CD14-positive monocyte (primary cell): ENCODE data around the gene TMEM181. TPM values are rescaled to one million over a fixed set of nuclear protein-coding genes. Genes with fewer than 3 reads are reported as not detected.

ENCODE experiments used
- DNase-seq, 3 donors: peaks; one replicate each; pipeline ENCODE4 v3.0.0-alpha.2; 2011 to 2022
- H2AFZ ChIP-seq: 2 replicates; pipeline ENCODE4 v1.6.0; 2012; ENCODE audit warnings: mild to moderate bottlenecking, low read depth, low read length, inconsistent platforms; ENCODE audit not compliant: insufficient read depth, poor library complexity, severe bottlenecking
- H3K27ac ChIP-seq, 2 donors: 1 replicate in 1 of 2; 2 replicates in 1 of 2; pipeline ENCODE4 v1.5.1; 2012 to 2013; ENCODE audit warnings: low read length in 2 of 2, control low read depth in 1 of 2, inconsistent platforms in 1 of 2, low read depth in 1 of 2, mild to moderate bottlenecking in 1 of 2
- H3K27me3 ChIP-seq, 2 donors: one replicate each; pipeline versions ENCODE4 v1.6.0 to v1.6.1; 2011 to 2013; ENCODE audit warnings: low read length in 2 of 2; ENCODE audit not compliant: control insufficient read depth in 2 of 2, insufficient read depth in 2 of 2
- H3K36me3 ChIP-seq, 2 donors: replicated peaks in 1 of 2; 1 replicate in 1 of 2; 2 replicates in 1 of 2; pipeline versions ENCODE4 v1.5.1 to v1.6.1; 2012 to 2013; ENCODE audit warnings: low read length in 2 of 2, control low read depth in 1 of 2, inconsistent platforms in 1 of 2, mild to moderate bottlenecking in 1 of 2; ENCODE audit not compliant: insufficient read depth in 2 of 2, control insufficient read depth in 1 of 2
- H3K4me1 ChIP-seq, 2 donors: 1 replicate in 1 of 2; 2 replicates in 1 of 2; pipeline versions ENCODE4 v1.5.1 to v1.6.1; 2012 to 2013; ENCODE audit warnings: low read length in 2 of 2, control low read depth in 1 of 2, inconsistent platforms in 1 of 2, mild to moderate bottlenecking in 1 of 2, moderate library complexity in 1 of 2; ENCODE audit not compliant: insufficient read depth in 2 of 2, control insufficient read depth in 1 of 2
- H3K4me2 ChIP-seq: replicated peaks from 2 replicates; pipeline ENCODE3; 2012; ENCODE audit warnings: low read length, moderate library complexity, mild to moderate bottlenecking; ENCODE audit not compliant: poor library complexity, severe bottlenecking; ENCODE audit errors: extremely low read depth
- H3K4me3 ChIP-seq, 3 experiments: fragments of 200-600 bp in 1 of 3; sonication (generic) in 1 of 3; replicated peaks in 1 of 3; 1 replicate in 2 of 3; 2 replicates in 1 of 3; pipeline ENCODE4 v1.5.1; 2011 to 2013; ENCODE audit warnings: low read length in 3 of 3, mild to moderate bottlenecking in 3 of 3, control low read depth in 2 of 3, low read depth in 2 of 3, inconsistent platforms in 1 of 3, moderate library complexity in 1 of 3
- H3K79me2 ChIP-seq: 2 replicates; pipeline ENCODE4 v1.6.0; 2012; ENCODE audit warnings: mild to moderate bottlenecking, control low read depth, inconsistent platforms, low read length, moderate library complexity; ENCODE audit not compliant: insufficient read depth
- H3K9ac ChIP-seq: 2 replicates; pipeline ENCODE4 v1.6.0; 2017; ENCODE audit warnings: low read length, mild to moderate bottlenecking; ENCODE audit not compliant: insufficient read depth, poor library complexity, severe bottlenecking
- H3K9me3 ChIP-seq, 2 donors: replicated peaks in 1 of 2; 1 replicate in 1 of 2; 2 replicates in 1 of 2; pipeline versions ENCODE4 v1.5.1 to v1.6.1; 2012 to 2013; ENCODE audit warnings: low read length in 2 of 2, control low read depth in 1 of 2; ENCODE audit not compliant: control insufficient read depth in 1 of 2, insufficient read depth in 1 of 2
- H4K20me1 ChIP-seq: 2 replicates; pipeline ENCODE4 v1.6.0; 2012; ENCODE audit warnings: mild to moderate bottlenecking, low read length, control low read depth, moderate library complexity; ENCODE audit not compliant: insufficient read depth
- H3K27ac Mint-ChIP-seq, 7 donors: one replicate each; pipeline ENCODE4 v1.8.0; 2020; ENCODE audit warnings: mild to moderate bottlenecking in 7 of 7, mixed read lengths in 7 of 7, moderate library complexity in 6 of 7, inconsistent platforms in 2 of 7
- H3K27me3 Mint-ChIP-seq, 3 donors: one replicate each; pipeline ENCODE4 v1.8.0; 2021 to 2022; ENCODE audit warnings: low read depth in 3 of 3, mild to moderate bottlenecking in 3 of 3, mixed read lengths in 3 of 3, moderate library complexity in 3 of 3, inconsistent platforms in 1 of 3
- H3K36me3 Mint-ChIP-seq, 2 donors: one replicate each; pipeline ENCODE4 v1.8.0; 2020; ENCODE audit warnings: mixed read lengths in 2 of 2, inconsistent platforms in 1 of 2, mild to moderate bottlenecking in 1 of 2
- H3K4me1 Mint-ChIP-seq: one replicate; pipeline ENCODE4 v1.8.0; 2020; ENCODE audit warnings: mild to moderate bottlenecking, mixed read lengths
- H3K4me3 Mint-ChIP-seq, 2 donors: one replicate each; pipeline ENCODE4 v1.8.0; 2020; ENCODE audit warnings: mild to moderate bottlenecking in 2 of 2, mixed read lengths in 2 of 2, moderate library complexity in 1 of 2
- H3K9me3 Mint-ChIP-seq, 7 donors: one replicate each; pipeline ENCODE4 v1.8.0; 2020 to 2022; ENCODE audit warnings: mixed read lengths in 7 of 7, mild to moderate bottlenecking in 6 of 7, moderate library complexity in 6 of 7, inconsistent platforms in 2 of 7
- CTCF ChIP-seq: fragments of 200-600 bp; IDR thresholded peaks from one replicate; pipeline ENCODE4 v1.8.0; 2022; ENCODE audit warnings: antibody characterized with exemption, mild to moderate bottlenecking
- WGBS: methylation state at CpG from one replicate; pipeline ENCODE4 v1.1.5; 2013; ENCODE audit warnings: missing lambda C conversion rate; ENCODE audit not compliant: insufficient coverage; 5-methylcytosine and 5-hydroxymethylcytosine counted together
- intact Hi-C, 2 donors: fragments of 100-400 bp; cut with micrococcal nuclease; formaldehyde crosslinking; loops; one replicate each; pipeline versions ENCODE4 v1.15.0 to v1.15.1; 2023
- polyA plus RNA-seq, 3 donors: library from polyadenylated mRNA; depleted of rRNA in 1 of 3; unstranded in 2 of 3; stranded (reverse) in 1 of 3; fragments of 300-500 nt in 2 of 3; fragments of >200 nt in 1 of 3; fragmentation: Illumina TruSeq in 2 of 3; gene quantifications; 1 replicate in 2 of 3; 2 replicates in 1 of 3; pipeline ENCODE4 v1.2.3, GENCODE V29; 2012 to 2021

The TMEM181 gene
- polyA plus RNA-seq, 3 donors: 2.4 to 6.8 (median 2.6) TPM

- peaks cover 0 to 13% (median 6%) of the 10 kb centered on the region in 7 donors for H3K9me3 Mint-ChIP-seq
- peak overlapping the region in 1 of 2 donors; percentile 27 for H3K4me3 Mint-ChIP-seq
- WGBS: 40% methylated on average over 1 of the region's 6 CpGs
- no peak for DNase-seq
- H3K36me3 Mint-ChIP-seq: no peaks in the 10 kb centered on the region
- no peak overlapping the region for H3K4me2 ChIP-seq
- no peak overlapping the region for H3K27ac ChIP-seq
- no peak overlapping the region for H3K9ac ChIP-seq
- H3K79me2 ChIP-seq: no peaks in the 10 kb centered on the region
- TF ChIP-seq CTCF: no peak
- peaks cover 0 to 9% of the 10 kb centered on the region in 2 donors for H3K27me3 ChIP-seq
- no peak overlapping the region for H2AFZ ChIP-seq
- intact Hi-C loops: no loop called here
- H3K27ac Mint-ChIP-seq: no peak overlapping the region
- no peaks in the 10 kb centered on the region for H3K4me1 ChIP-seq
- peaks cover 18 to 48% (median 19%) of the 10 kb centered on the region in 3 donors for H3K27me3 Mint-ChIP-seq
- no peaks in the 10 kb centered on the region for H4K20me1 ChIP-seq
- H3K4me1 Mint-ChIP-seq: no peaks in the 10 kb centered on the region
- no peaks in the 10 kb centered on the region for H3K36me3 ChIP-seq
- H3K4me3 ChIP-seq: no peak overlapping the region
- H3K9me3 ChIP-seq: no peaks in the 10 kb centered on the region
These were observed 31.1 kb upstream of the TMEM181 start for GRCh38 chr6:158528826-158529225.

GRCh38 chr6:158529629-158530028, 30.3 kb upstream of the TMEM181 start:
- H3K4me1 ChIP-seq: no peaks in the 10 kb centered on the region
- peaks cover 0 to 13% (median 6%) of the 10 kb centered on the region in 7 donors for H3K9me3 Mint-ChIP-seq
- H3K27ac Mint-ChIP-seq: peak overlapping the region in 1 of 7 donors; percentile 50
- H2AFZ ChIP-seq: no peak overlapping the region
- DNase-seq: no peak
- WGBS: 81% methylated on average over 6 of the region's 8 CpGs
- peaks cover 19 to 47% (median 23%) of the 10 kb centered on the region in 3 donors for H3K27me3 Mint-ChIP-seq
- peaks cover 0 to 9% of the 10 kb centered on the region in 2 donors for H3K27me3 ChIP-seq
- H3K9me3 ChIP-seq: no peaks in the 10 kb centered on the region
- H3K27ac ChIP-seq: no peak overlapping the region
- H4K20me1 ChIP-seq: no peaks in the 10 kb centered on the region
- no peaks in the 10 kb centered on the region for H3K36me3 Mint-ChIP-seq
- no peak overlapping the region for H3K4me3 Mint-ChIP-seq
- no peaks in the 10 kb centered on the region for H3K36me3 ChIP-seq
- intact Hi-C loops: no loop called here
- no peak for TF ChIP-seq CTCF
- H3K4me1 Mint-ChIP-seq: no peaks in the 10 kb centered on the region
- H3K9ac ChIP-seq: no peak overlapping the region
- H3K79me2 ChIP-seq: no peaks in the 10 kb centered on the region
- no peak overlapping the region for H3K4me3 ChIP-seq
- H3K4me2 ChIP-seq: no peak overlapping the region
